A549 (cell line): ENCODE measurements around the gene XRCC5. TPM values are rescaled to one million over a fixed set of nuclear protein-coding genes. Genes with fewer than 3 reads are reported as not detected.

ENCODE experiments used
- polyA plus RNA-seq, 4 experiments: library from polyadenylated mRNA; depleted of rRNA in 3 of 4; stranded (reverse); fragments of >200 nt; fragmentation: RNase III in 1 of 4; extraction: RNeasy Plus Mini Kit Qiagen cat#74134 plus additional on column Dnase treatment in 1 of 4; gene quantifications; 2 replicates in 3 of 4; 3 replicates in 1 of 4; pipeline ENCODE4 v1.2.3, GENCODE V29; 2011 to 2017

XRCC5 gene
- polyA plus RNA-seq, 2 of the 4 experiments (the other 2 are of a cell fraction) = 217 to 430 TPM

Other genes with a start within 250 kb of the XRCC5 start
- gene MREG, start 95.8 kb upstream of the XRCC5 start, polyA plus RNA-seq (2011; rRNA removed) = 7.9 and 8.0 TPM in 2 replicates
- gene MREG, start 95.8 kb upstream of the XRCC5 start, polyA plus RNA-seq (2017; fragmentation: RNase III; extraction: RNeasy Plus Mini Kit Qiagen cat#74134 plus additional on column Dnase treatment) = 5.0 to 6.4 TPM (median 6.1 TPM) in 3 replicates
- 39.9 and 50.4 TPM in 2 replicates for gene PECR, start 27.5 kb upstream of the XRCC5 start, polyA plus RNA-seq (2011; rRNA removed)
- gene PECR, start 27.5 kb upstream of the XRCC5 start, polyA plus RNA-seq (2017; fragmentation: RNase III; extraction: RNeasy Plus Mini Kit Qiagen cat#74134 plus additional on column Dnase treatment) = 16.8 to 17.1 TPM (median 16.9 TPM) in 3 replicates
- 0.54 and 0.78 TPM in 2 replicates for gene TMEM169, start 27.4 kb upstream of the XRCC5 start, polyA plus RNA-seq (2011; rRNA removed)
- 0.80 to 0.82 TPM (median 0.81 TPM) in 3 replicates for gene TMEM169, start 27.4 kb upstream of the XRCC5 start, polyA plus RNA-seq (2017; fragmentation: RNase III; extraction: RNeasy Plus Mini Kit Qiagen cat#74134 plus additional on column Dnase treatment)